Effector memory CD4-positive, alpha-beta T cell (primary cell): Measurements from ENCODE around the gene GMEB2.
A peak's percentile ranks its signal among the peaks of the same experiment; 100 is the strongest.
"Not testable (repeated sequence)": the region's sequence is repeated elsewhere in the genome, so short reads cannot be mapped to it uniquely, and the experiment has no call there.

Experiments used
- DNase-seq, 3 donors: peaks; one replicate each; pipeline ENCODE4 v3.0.0-alpha.2; 2020
- H3K27ac ChIP-seq: 2 replicates; pipeline ENCODE4 v1.7.0; 2013; ENCODE audit warnings: mild to moderate bottlenecking, low read length, moderate library complexity; ENCODE audit not compliant: insufficient read depth, poor library complexity, severe bottlenecking
- H3K27me3 ChIP-seq: replicated peaks from 2 replicates; pipeline ENCODE4 v1.7.0; 2013; ENCODE audit warnings: mild to moderate bottlenecking, low read length; ENCODE audit not compliant: insufficient read depth, control insufficient read depth, poor library complexity, severe bottlenecking
- H3K36me3 ChIP-seq: 2 replicates; pipeline ENCODE4 v1.7.0; 2013; ENCODE audit warnings: mild to moderate bottlenecking, low read length, moderate library complexity; ENCODE audit not compliant: control insufficient read depth, insufficient read depth
- H3K4me1 ChIP-seq: 2 replicates; pipeline ENCODE4 v1.7.0; 2013; ENCODE audit warnings: low read length, mild to moderate bottlenecking; ENCODE audit not compliant: control insufficient read depth, insufficient read depth, poor library complexity, severe bottlenecking
- H3K4me3 ChIP-seq: 2 replicates; pipeline ENCODE4 v1.7.0; 2013; ENCODE audit warnings: low read length, low read depth, mild to moderate bottlenecking; ENCODE audit not compliant: insufficient read depth, poor library complexity, severe bottlenecking
- H3K9me3 ChIP-seq: 2 replicates; pipeline ENCODE4 v1.7.0; 2013; ENCODE audit warnings: mild to moderate bottlenecking, low read length, moderate library complexity; ENCODE audit not compliant: control insufficient read depth

GMEB2 gene

DNA sequence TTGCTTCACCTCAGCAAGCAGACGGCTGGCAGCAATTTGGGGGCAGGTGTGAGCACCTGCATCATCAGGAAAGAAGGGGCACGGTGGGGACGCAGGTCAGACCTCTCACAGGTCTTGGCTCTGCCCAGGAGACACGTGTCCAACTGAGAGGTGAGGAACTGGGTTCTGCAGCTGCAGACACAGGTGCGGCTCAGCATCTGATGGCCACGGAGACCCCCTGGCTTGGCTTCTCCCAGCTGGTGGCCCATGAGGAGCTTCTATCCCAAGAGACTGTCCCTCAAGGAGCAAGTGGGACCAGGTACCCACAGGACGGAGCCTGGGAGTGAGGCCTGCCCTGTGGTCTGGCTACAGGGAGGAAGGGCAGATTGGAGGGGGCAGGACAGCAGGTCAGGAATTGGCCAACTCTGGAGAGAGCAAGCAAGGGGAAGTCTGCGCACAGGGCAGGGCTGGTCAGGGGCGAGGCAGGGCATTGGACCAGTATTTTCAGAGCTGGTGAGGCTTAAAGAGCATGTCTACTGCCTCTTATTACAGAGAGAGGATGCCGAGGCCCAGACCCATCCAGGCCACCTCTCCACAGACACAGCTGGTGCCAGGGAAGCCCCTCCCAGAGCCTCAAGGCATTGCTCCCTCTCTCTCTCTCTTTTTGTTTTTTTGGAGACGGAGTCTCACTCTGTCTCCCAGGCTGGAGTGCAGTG, 22.1 kb upstream of the GMEB2 start:
- H3K36me3 ChIP-seq: peaks cover under 1% of the 10 kb centered on the region
- H3K4me3 ChIP-seq: no peak overlapping the region
- H3K4me1 ChIP-seq: peaks cover 11% of the 10 kb centered on the region
- no peaks in the 10 kb centered on the region for H3K9me3 ChIP-seq
- no peak for DNase-seq
- no peaks in the 10 kb centered on the region for H3K27me3 ChIP-seq
- no peak overlapping the region for H3K27ac ChIP-seq

DNA sequence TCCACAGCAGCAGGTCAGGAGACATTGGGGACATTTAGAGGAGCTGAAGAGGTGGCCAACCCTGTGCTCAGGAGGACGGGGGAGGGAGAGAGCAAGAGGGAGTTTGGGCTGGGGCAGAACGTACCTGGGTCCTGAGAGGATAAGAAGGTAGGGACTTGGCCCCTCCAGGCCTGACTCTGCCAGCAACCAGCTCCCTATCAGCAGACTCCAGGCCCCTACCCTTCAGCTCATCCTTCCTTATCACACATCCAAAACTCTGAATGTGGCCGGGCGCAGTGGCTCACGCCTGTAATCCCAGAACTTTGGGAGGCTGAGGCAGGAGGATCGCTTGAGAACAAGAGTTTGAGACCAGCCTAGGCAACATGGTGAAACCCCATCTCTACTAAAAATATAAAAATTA, 21.3 kb upstream of the GMEB2 start:
- H3K4me3 ChIP-seq: no peak overlapping the region
- no peak for DNase-seq
- H3K9me3 ChIP-seq: no peaks in the 10 kb centered on the region
- H3K4me1 ChIP-seq: peaks cover 11% of the 10 kb centered on the region
- H3K27ac ChIP-seq: no peak overlapping the region
- no peaks in the 10 kb centered on the region for H3K27me3 ChIP-seq
- H3K36me3 ChIP-seq: peaks cover 6% of the 10 kb centered on the region

DNA sequence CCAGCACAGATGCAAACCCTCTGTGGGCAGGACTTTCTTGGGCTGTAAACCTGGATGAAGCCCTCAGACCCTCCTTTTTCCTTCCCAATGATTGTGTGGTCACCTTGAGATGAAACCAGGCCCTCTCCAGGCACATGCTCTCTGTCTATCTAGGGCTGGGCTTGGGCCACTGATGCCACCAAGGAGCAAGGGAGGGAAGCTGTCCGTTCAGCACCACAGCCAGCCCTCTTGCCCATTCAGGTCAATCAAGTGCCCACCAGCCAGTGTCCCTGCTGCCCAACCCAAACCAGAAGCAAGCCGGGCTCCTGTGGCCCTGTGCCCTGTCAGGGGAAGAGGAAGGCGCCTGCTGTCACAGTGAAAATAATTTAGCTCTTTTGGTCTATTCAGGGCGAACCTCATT, 18.3 kb upstream of the GMEB2 start:
- Histone ChIP-seq H3K9me3 (no peaks in the 10 kb centered on the region), H3K27me3 (no peaks in the 10 kb centered on the region), H3K36me3 (peaks cover 6% of the 10 kb centered on the region), H3K4me3 (no peak overlapping the region), H3K27ac (no peak overlapping the region), H3K4me1 (peaks cover 10% of the 10 kb centered on the region)
- no peak for DNase-seq

DNA sequence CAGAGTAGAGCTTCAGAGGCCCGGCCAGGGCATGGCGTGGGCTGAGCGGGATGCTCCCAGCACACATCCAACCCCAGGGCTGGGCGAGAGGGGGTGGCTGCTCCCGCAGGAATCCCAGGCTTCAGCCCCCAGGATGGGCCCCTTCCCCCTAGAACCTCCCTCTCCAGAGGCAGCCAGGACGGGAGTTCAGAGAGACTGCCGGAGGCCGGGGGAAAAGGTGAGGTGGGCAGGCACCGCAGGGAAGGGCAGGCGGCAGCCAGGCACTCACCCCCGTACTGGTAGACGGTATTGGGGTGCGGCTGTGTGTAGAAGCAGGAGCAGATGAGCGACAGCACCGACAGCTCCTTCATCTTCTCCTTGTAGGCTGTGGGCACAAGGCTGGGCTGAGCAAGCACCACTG, 17.0 kb upstream of the GMEB2 start:
- Histone ChIP-seq H3K4me3 (no peak overlapping the region), H3K4me1 (peaks cover 22% of the 10 kb centered on the region), H3K27me3 (no peaks in the 10 kb centered on the region), H3K27ac (no peak overlapping the region), H3K36me3 (peaks cover 6% of the 10 kb centered on the region), H3K9me3 (no peaks in the 10 kb centered on the region)
- DNase-seq: no peak

DNA sequence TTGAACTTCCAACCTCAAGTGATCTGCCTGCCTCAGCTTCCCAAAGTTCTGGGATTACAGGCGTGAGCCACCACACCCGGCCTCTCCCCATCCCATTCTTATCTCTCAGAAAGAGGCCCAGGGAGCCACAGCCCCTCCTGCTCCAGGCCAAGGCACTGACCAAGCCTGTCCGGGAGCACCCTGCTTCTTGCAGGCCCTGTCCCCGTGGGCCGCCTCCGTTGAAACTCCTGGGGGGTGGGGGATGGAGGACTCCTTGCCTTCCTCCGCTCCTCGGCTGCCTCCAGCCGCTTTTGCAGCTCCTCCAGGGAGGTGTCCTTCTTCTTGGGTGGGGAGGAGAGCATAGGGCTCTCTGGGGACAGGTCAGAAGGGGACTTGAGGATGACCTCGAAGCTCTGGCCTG, 16.6 kb upstream of the GMEB2 start:
- Histone ChIP-seq H3K4me1 (peaks cover 24% of the 10 kb centered on the region), H3K36me3 (peaks cover 6% of the 10 kb centered on the region), H3K27me3 (no peaks in the 10 kb centered on the region), H3K4me3 (no peak overlapping the region), H3K9me3 (no peaks in the 10 kb centered on the region), H3K27ac (no peak overlapping the region)
- no peak for DNase-seq

DNA sequence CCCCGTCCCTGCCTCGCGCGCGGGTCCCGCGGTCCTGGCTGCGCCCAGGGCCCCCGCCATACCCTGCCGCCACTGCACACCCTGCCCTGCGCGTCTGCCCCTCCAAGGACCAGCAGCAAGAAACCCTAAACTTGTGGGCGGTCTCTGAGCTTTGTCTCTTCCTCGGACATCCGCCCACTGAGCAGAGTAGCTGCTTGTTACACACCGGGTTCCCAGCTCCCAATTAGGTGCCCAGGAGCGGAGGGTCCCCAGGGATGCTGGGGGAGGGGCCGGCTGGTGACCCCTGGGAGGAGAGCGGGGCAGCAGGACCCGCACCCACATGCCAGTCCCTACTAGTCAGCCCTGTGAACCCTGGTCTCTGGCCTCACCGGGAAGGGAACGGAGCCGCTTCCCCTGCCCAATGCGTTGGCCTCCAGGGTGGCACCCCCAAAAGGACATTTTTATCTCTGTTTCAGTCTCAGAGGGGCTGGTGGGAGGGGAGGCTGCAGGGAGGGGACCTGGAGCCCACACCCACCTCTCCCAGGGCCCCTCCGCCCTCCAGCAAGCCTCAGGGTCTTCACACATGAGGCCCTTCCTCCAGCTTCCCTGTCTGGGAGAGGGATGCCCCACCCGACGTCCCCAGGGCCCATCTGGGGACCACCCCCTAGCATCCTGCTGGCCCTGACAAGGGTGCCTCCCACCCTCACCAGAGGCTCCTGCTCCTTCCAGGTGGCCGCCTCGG, 15.8 kb upstream of the GMEB2 start:
- peaks cover 6% of the 10 kb centered on the region for H3K36me3 ChIP-seq
- H3K27me3 ChIP-seq: no peaks in the 10 kb centered on the region
- H3K4me1 ChIP-seq: peaks cover 30% of the 10 kb centered on the region
- no peak for DNase-seq
- H3K27ac ChIP-seq: peak overlapping the region; percentile 68
- H3K4me3 ChIP-seq: peak overlapping the region; percentile 39
- no peaks in the 10 kb centered on the region for H3K9me3 ChIP-seq

DNA sequence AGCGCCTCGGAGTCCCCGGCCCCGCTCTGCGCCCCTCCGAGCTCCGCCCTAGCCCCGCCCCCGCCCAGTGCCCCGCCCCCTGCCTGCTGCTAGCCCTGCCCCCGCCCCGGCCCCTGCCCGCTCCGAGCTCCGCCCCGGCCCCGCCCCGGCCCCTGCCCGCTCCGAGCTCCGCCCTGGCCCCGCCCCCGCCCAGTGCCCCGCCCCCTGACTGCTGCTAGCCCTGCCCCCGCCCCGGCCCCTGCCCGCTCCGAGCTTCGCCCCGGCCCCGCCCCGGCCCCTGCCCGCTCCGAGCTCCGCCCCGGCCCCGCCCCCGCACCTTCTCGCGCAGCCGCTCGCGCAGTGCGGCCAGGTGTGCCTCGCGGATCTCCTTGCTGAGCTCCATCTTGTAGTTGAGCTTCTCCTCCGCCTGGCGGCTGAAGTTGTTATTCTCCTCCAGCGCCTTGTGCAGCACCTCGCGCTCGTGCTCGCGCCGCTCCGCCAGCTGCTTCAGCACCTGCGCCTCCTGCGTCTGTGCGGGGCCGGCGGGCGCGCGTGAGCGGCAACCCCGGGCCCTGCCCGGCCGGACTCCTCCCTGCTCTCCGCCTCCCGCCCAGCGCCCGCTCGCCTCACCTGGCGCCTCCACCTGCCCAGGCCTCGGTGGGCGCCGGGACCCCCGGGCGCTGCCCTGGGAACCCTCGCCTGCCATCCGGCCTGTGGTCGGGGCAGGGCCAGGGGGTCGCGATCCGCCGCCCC, 15.1 kb upstream of the GMEB2 start:
- Histone ChIP-seq H3K27ac (peak overlapping the region; percentile 84), H3K27me3 (no peaks in the 10 kb centered on the region), H3K4me1 (peaks cover 37% of the 10 kb centered on the region), H3K9me3 (no peaks in the 10 kb centered on the region), H3K36me3 (peaks cover 6% of the 10 kb centered on the region), H3K4me3 (peak overlapping the region; percentile 90)
- peak; percentile 96 to 98 (median 96) for DNase-seq

DNA sequence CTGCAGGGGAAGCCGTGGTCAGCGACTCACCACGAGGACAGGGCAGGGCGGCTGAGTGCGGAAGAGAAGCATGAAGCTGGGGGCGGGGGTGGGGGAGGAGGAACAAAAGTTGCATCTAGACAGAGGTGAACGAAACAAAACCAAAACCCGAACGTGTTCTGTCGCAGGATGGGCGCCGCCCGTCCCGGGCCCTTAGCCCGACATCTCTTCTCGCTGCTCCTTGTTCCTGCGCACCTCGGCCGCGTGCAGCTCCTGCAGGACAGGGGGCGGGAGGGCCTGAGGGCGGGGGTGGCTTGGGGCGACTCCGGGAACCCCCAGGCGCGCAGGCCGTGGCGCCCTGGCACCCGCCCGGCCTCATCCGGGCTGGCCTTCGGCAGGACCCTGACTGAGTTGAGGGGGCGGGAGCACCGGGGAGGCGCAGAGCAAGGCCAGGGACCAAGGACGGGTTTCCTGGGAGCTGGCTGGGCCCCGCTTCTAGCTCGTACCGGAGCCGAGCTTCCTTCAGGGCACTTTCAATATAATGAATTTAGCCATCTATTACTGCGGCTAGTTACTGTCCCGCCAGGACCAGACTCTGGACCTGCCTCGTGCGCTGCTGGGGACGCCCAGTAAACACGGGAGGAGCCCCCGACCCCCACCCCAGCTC, 14.4 kb upstream of the GMEB2 start:
- Histone ChIP-seq H3K27me3 (no peaks in the 10 kb centered on the region), H3K4me3 (peak overlapping the region; percentile 90), H3K4me1 (peaks cover 43% of the 10 kb centered on the region), H3K9me3 (no peaks in the 10 kb centered on the region), H3K27ac (peak overlapping the region; percentile 84), H3K36me3 (peaks cover 6% of the 10 kb centered on the region)
- DNase-seq: peak; percentile 27 to 48 (median 36)

DNA sequence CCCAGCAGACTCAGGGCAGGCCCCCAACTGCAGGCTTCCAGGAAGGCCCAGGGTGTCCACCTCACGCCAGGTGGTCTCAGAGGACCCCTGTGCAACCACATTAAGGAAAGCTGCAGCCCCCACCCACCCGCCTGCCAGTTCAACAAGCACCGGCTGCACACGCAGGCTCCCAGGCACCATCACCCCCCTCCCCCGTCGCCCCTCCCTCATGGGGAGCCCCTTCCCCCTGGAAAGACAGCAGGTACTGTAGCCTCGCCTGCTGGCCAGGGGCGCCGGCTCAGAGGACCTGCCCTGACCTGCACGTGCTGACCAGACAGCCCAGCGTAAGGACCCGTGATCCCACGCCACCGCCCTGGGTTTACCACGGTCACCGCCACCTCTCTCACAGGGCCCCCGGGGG, 13.8 kb upstream of the GMEB2 start:
- peaks cover 44% of the 10 kb centered on the region for H3K4me1 ChIP-seq
- peak overlapping the region; percentile 64 for H3K4me3 ChIP-seq
- not testable (repeated sequence) for H3K36me3 ChIP-seq, H3K27ac ChIP-seq, H3K27me3 ChIP-seq, DNase-seq, H3K9me3 ChIP-seq
